Measurements from ENCODE around the gene BEST4.

Gene BEST4

DNA sequence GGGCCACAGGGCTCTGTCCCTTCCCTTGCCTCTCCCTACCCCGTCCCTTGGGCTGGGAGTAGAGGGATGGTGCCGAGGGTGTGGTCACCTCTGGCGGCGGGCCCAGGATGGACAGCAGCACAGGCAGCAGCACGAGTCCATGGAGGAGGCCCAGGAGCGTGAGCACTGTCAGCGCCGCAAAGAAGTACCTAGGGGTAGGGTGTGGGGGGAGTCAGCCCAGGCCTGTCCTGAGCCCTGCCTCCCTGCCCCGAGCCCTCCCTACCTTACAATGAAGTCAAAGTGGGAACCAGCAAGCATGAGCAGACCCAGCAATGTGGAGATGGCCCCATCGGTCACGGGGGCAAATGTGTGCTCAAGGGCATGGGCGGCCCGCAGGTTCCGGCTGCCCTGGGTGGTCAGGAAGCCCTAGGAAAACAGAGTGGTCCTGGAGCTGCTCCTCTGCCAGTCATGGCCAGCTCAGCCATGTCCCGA is 35.0 kb upstream of the BEST4 start:
- H3K4me3 ChIP-seq (ENCODE audit: control insufficient read depth, low read depth, low read length): no peak overlapping the region
- no peak for DNase-seq (ENCODE audit: low read depth)
- TF ChIP-seq, protein P1, sequence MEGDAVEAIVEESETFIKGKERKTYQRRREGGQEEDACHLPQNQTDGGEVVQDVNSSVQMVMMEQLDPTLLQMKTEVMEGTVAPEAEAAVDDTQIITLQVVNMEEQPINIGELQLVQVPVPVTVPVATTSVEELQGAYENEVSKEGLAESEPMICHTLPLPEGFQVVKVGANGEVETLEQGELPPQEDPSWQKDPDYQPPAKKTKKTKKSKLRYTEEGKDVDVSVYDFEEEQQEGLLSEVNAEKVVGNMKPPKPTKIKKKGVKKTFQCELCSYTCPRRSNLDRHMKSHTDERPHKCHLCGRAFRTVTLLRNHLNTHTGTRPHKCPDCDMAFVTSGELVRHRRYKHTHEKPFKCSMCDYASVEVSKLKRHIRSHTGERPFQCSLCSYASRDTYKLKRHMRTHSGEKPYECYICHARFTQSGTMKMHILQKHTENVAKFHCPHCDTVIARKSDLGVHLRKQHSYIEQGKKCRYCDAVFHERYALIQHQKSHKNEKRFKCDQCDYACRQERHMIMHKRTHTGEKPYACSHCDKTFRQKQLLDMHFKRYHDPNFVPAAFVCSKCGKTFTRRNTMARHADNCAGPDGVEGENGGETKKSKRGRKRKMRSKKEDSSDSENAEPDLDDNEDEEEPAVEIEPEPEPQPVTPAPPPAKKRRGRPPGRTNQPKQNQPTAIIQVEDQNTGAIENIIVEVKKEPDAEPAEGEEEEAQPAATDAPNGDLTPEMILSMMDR (conservative IDR thresholded peaks at IDR 0.05; ENCODE audit: control insufficient read depth, insufficient read depth, low read depth, low read length): no peak

DNA sequence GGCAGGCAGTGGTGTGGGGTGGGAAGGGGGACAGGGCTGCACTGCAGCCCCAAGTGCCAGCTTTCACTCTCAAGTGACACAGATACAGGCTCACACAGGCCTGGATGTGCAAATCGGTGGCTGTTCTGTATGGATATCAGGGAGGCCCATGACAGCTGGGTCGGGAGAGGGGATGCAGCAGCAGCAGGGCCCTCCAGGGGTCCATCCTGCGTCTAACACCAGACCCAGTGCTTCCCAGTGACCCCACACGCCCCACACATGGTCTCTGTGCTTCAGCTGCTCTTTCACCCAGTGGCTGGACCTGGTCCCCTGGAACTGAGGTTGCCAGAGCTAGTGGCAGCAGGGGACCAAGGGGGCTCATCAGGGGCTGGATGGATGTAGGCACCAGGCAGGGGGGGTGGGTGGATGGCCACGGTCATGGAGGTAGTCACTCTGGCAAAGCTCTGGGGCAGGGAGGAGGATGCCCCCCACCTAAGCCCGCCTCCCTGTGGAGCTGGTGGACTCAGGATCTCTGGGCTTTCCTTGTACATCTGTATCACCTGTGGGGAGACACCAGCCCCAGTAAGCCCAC is 34.2 kb upstream of the BEST4 start:
- TF ChIP-seq, protein P1 (conservative IDR thresholded peaks at IDR 0.05; ENCODE audit: control insufficient read depth, insufficient read depth, low read depth, low read length): no peak
- no peak overlapping the region for H3K4me3 ChIP-seq (ENCODE audit: control insufficient read depth, low read depth, low read length)
- no peak for DNase-seq (ENCODE audit: low read depth)

DNA sequence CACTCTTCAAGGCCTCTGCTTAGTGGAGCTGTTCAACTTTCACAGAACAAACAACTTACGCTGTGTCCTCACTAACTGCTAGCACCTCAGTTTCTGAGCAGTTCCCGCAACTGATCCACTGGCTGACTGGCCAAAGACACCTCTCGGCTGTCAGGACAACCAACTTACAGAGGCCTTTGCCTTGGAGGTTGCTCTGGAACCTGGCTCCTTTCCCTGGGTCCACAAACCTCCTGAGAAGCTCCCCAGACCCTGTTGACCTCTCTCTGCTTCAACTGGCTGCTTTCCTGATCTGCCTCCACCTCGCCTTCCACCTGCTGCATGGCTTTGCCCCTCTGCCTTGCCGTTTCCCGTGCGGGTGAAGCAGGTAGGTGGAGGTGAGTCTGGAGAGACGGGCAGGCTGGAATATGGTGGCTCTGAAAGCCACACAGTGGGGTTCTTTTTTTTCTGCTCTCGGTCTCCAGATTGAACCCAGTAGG is 33.3 kb upstream of the BEST4 start:
- TF ChIP-seq, protein P1 (conservative IDR thresholded peaks at IDR 0.05; ENCODE audit: control insufficient read depth, insufficient read depth, low read depth, low read length): no peak
- no peak overlapping the region for H3K4me3 ChIP-seq (ENCODE audit: control insufficient read depth, low read depth, low read length)
- DNase-seq (ENCODE audit: low read depth): no peak

DNA sequence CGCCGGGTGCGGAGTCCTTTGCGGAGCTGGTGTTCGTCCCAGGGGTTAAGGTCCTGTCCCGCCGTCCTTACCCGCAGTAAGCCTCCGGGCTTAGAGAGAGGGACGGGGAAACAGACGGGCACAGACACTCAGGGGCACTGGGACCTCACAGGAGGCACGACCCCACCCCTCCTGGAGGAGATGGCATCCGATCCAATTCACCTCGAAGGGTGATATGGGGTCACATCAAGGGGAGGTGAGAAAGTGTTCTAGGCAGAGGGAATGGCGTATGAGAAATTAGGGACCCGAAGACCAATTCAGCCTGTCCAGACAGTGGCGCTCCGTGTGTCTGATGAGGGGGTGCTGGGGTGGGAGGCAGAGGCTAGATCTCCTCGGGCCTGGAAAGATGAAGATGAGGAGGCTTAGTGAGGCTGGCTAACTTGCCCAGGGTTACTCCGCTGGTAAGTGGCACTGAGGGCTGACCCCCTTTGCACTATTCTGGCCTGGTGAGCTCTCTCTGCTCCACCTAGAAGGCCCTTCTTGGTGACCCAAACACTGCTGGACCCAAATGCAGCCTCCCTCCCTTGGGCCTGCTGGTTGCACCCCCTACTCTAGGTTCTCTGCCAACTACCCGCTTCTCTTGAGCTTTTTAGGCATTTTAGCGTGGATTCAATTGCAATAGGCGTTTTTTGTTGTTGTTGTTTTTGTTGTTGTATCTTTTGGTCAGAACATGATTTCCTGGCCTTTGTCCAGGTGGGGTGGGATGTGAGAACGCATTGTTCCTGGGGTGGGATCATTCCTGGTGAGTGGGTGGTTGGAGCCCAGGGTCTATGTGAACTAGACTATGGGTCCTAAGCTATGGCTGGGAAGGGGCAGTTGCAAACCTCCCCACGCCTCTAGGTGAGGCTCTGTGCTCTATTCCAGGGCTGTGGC is 32.6 kb upstream of the BEST4 start:
- no peak for DNase-seq (ENCODE audit: low read depth)
- H3K4me3 ChIP-seq (ENCODE audit: control insufficient read depth, low read depth, low read length): peak overlapping the region; percentile 42
- TF ChIP-seq, protein P1 (conservative IDR thresholded peaks at IDR 0.05; ENCODE audit: control insufficient read depth, insufficient read depth, low read depth, low read length): no peak

DNA sequence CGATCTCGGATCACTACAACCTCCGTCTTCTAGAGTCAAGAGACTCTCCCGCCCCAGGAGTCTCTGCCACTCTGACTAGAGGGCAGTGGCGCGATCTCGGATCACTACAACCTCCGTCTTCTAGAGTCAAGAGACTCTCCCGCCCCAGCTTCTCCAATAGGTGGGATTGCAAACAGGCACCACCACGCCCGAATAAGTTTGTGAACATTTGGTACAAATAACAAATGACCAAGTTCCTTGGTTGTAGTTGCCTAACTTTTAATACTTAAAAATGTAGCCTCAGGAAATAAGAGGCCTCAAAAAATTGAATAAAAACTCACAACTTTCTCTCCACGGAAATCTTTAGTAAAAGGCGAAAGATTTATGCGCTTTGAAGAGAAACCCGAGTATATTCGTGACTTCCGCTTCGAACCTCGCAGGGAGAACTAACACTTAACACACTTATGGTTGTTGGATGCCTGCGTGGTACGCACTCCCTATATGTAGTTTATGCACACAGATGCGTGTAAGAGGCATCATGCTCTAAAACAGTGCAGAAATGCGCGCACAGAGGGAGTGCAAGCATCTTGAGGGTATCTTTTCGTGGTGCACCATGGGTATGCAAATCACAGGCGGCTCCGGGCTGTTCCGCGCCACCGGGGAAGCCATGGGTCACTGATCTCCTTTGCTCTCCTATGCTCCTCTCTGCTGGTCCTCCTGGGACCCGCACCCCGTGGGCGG is 31.8 kb upstream of the BEST4 start:
- peak; percentile 95 for DNase-seq (ENCODE audit: low read depth)
- peak overlapping the region; percentile 42 for H3K4me3 ChIP-seq (ENCODE audit: control insufficient read depth, low read depth, low read length)
- TF ChIP-seq, protein P1 (conservative IDR thresholded peaks at IDR 0.05; ENCODE audit: control insufficient read depth, insufficient read depth, low read depth, low read length): no peak

DNA sequence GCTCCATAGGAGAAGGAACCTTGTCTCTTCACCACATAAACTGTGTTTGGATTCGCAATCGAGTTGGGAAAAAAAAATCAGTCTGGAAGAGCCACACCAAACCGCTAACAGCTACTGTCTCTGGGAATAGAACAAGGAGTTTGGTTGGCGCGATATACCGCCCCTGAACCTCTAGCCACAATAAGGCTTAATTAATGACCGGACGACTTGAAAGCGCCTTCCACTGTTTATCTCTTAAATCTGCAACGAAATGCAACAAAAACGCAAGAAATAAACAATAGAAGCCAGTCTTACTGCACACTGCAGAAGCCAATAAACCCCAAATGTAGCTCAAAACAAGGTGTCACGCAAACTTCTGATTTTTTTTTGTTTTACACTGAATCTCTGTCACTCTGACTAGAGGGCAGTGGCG is 31.2 kb upstream of the BEST4 start:
- peak overlapping the region; percentile 27 for H3K4me3 ChIP-seq (ENCODE audit: control insufficient read depth, low read depth, low read length)
- DNase-seq (ENCODE audit: low read depth): no peak
- TF ChIP-seq, protein P1 (conservative IDR thresholded peaks at IDR 0.05; ENCODE audit: control insufficient read depth, insufficient read depth, low read depth, low read length): no peak
